HepG2 (cell line): ENCODE results near the gene CLEC16A.

ENCODE experiments used
- EZH2 ChIP-seq: conservative IDR thresholded peaks from 2 replicates; pipeline ENCODE4 v1.6.1; 2012; ENCODE audit warnings: mild to moderate bottlenecking, low read depth, low read length, moderate library complexity
- FOXJ3 ChIP-seq: sonication (generic); formaldehyde crosslinking; IDR thresholded peaks from 2 replicates; pipeline ENCODE4 v1.4.0; 2020; ENCODE audit warnings: missing genetic modification reagents, mild to moderate bottlenecking, borderline replicate concordance
- FOXO4 ChIP-seq: sonication (generic); formaldehyde crosslinking; conservative IDR thresholded peaks from 2 replicates; pipeline ENCODE4 v1.8.1; 2023; ENCODE audit warnings: missing genetic modification reagents
- MYC ChIP-seq: sonication (generic); formaldehyde crosslinking; IDR thresholded peaks from 2 replicates; pipeline ENCODE4 v1.9.0; 2021; ENCODE audit warnings: missing genetic modification reagents, borderline replicate concordance
- ZNF138 ChIP-seq: sonication (generic); formaldehyde crosslinking; IDR thresholded peaks from 2 replicates; pipeline ENCODE4 v1.5.0; 2020; ENCODE audit warnings: mild to moderate bottlenecking, low read depth, missing genetic modification reagents
- ZZZ3 ChIP-seq: sonication (generic); formaldehyde crosslinking; IDR thresholded peaks from 2 replicates; pipeline ENCODE4 v1.4.0; 2020; ENCODE audit warnings: missing genetic modification reagents, mild to moderate bottlenecking, borderline replicate concordance
- TF ChIP-seq, protein P1 (sequence below): sonication (generic); formaldehyde crosslinking; IDR thresholded peaks from 2 replicates; pipeline ENCODE4 v1.4.0; 2020; ENCODE audit warnings: missing genetic modification reagents, borderline replicate concordance

DNA sequence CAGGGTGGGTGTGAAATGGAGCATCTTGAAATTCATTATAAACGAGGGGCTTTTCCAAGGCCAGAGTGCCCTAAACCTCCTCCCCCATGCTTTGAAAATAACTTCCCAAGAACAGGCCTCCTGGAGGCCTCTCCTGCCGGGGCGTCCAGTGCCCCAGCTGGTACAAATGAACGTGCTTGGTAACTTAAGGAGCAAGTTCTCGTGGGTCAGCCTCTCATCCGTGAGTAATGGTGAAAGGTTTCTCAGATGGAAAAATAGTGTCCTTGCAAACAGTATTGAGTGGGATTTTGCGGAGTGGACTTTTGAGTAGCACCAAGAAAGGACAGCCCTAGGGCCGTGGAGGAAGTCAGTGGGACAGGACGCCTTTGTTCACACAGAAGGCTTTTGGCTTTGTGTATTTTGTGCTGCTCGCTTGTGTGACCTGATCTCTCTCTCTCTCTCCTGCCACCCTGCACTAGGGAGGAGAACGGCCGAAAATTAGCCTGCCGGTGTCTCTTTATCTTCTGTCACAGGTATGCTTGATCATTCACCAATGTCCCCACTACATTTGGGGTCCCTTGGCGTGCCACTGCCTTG lies 34.6 kb downstream of the CLEC16A start:
- TF ChIP-seq ZZZ3 (CRISPR knock-in tag) (no peak), MYC (no peak), FOXO4 (CRISPR knock-in tag) (no peak), EZH2 (no peak), FOXJ3 (CRISPR knock-in tag) (no peak), ZNF138 (CRISPR knock-in tag) (no peak)
- TF ChIP-seq, protein P1, sequence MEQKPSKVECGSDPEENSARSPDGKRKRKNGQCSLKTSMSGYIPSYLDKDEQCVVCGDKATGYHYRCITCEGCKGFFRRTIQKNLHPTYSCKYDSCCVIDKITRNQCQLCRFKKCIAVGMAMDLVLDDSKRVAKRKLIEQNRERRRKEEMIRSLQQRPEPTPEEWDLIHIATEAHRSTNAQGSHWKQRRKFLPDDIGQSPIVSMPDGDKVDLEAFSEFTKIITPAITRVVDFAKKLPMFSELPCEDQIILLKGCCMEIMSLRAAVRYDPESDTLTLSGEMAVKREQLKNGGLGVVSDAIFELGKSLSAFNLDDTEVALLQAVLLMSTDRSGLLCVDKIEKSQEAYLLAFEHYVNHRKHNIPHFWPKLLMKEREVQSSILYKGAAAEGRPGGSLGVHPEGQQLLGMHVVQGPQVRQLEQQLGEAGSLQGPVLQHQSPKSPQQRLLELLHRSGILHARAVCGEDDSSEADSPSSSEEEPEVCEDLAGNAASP (CRISPR knock-in tag), result no peak
